Ishikawa (cell line): Measurements from ENCODE around the gene AFDN.

ENCODE experiments used
- CEBPB ChIP-seq: IDR thresholded peaks from 2 replicates; pipeline ENCODE4 v1.6.1; 2012
- CREB1 ChIP-seq: IDR thresholded peaks from 2 replicates; pipeline ENCODE4 v1.6.1; 2012; ENCODE audit warnings: low read depth
- EGR1 ChIP-seq: IDR thresholded peaks from 2 replicates; pipeline ENCODE4 v1.6.1; 2012
- EP300 ChIP-seq: IDR thresholded peaks from 2 replicates; pipeline ENCODE4 v1.6.1; 2012; ENCODE audit warnings: borderline replicate concordance
- FOXM1 ChIP-seq: IDR thresholded peaks from 2 replicates; pipeline ENCODE4 v1.6.1; 2012; ENCODE audit warnings: low read depth, borderline replicate concordance
- MAX ChIP-seq: IDR thresholded peaks from 2 replicates; pipeline ENCODE4 v1.6.1; 2012
- NFIC ChIP-seq: IDR thresholded peaks from 2 replicates; pipeline ENCODE4 v1.6.1; 2012
- RAD21 ChIP-seq: IDR thresholded peaks from 2 replicates; pipeline ENCODE4 v1.6.1; 2012; ENCODE audit warnings: low read depth
- REST ChIP-seq: IDR thresholded peaks from 2 replicates; pipeline ENCODE4 v1.6.1; 2012; ENCODE audit warnings: low read depth, mild to moderate bottlenecking
- TAF1 ChIP-seq: IDR thresholded peaks from 2 replicates; pipeline ENCODE4 v1.6.1; 2012; ENCODE audit warnings: low read depth, mild to moderate bottlenecking
- TCF12 ChIP-seq: IDR thresholded peaks from 2 replicates; pipeline ENCODE4 v1.6.1; 2012; ENCODE audit warnings: low read depth
- TEAD4 ChIP-seq: IDR thresholded peaks from 2 replicates; pipeline ENCODE4 v1.6.1; 2012
- USF1 ChIP-seq: IDR thresholded peaks from 2 replicates; pipeline ENCODE4 v1.6.1; 2012
- YY1 ChIP-seq: IDR thresholded peaks from 2 replicates; pipeline ENCODE4 v1.6.1; 2012; ENCODE audit warnings: low read depth
- ZBTB7A ChIP-seq: IDR thresholded peaks from 2 replicates; pipeline ENCODE4 v1.6.1; 2012; ENCODE audit warnings: low read depth

Gene AFDN

GRCh38 chr6:167998215-167998614 is 171.5 kb downstream of the AFDN start:
- TF ChIP-seq FOXM1 (no peak), ZBTB7A (no peak), TEAD4 (no peak), EGR1 (no peak)

- no peak for TF ChIP-seq TAF1
- no peak for TF ChIP-seq RAD21
- no peak for TF ChIP-seq CEBPB
- TF ChIP-seq TCF12, result no peak
- no peak for TF ChIP-seq FOXM1
- TF ChIP-seq EP300, result no peak
- TF ChIP-seq NFIC, result no peak
- no peak for TF ChIP-seq EGR1
Measured at GRCh38 chr6:168000198-168001028, 173.7 kb downstream of the AFDN start.

GRCh38 chr6:168001029-168001332 is 174.3 kb downstream of the AFDN start:
- TF ChIP-seq TCF12, result no peak
- no peak for TF ChIP-seq CREB1
- no peak for TF ChIP-seq EGR1
- TF ChIP-seq YY1, result no peak
- no peak for TF ChIP-seq ZBTB7A

GRCh38 chr6:168002804-168003203 is 176.1 kb downstream of the AFDN start:
- no peak for TF ChIP-seq FOXM1
- TF ChIP-seq REST, result no peak
- TF ChIP-seq RAD21, result no peak
- TF ChIP-seq EGR1, result no peak
- TF ChIP-seq NFIC, result no peak
- TF ChIP-seq ZBTB7A, result no peak
- TF ChIP-seq EP300, result no peak

GRCh38 chr6:168004023-168004422 is 177.3 kb downstream of the AFDN start:
- TF ChIP-seq REST, result no peak
- TF ChIP-seq EGR1, result no peak
- TF ChIP-seq CREB1, result no peak
- no peak for TF ChIP-seq MAX
- TF ChIP-seq TCF12, result no peak
- no peak for TF ChIP-seq CEBPB
- no peak for TF ChIP-seq NFIC
- no peak for TF ChIP-seq TEAD4
- no peak for TF ChIP-seq YY1
- no peak for TF ChIP-seq EP300
- no peak for TF ChIP-seq USF1
- TF ChIP-seq TAF1, result no peak
- TF ChIP-seq FOXM1, result no peak
- no peak for TF ChIP-seq ZBTB7A
- TF ChIP-seq RAD21, result no peak

GRCh38 chr6:168004945-168005344 is 178.2 kb downstream of the AFDN start:
- TF ChIP-seq USF1, result no peak
- TF ChIP-seq TAF1, result no peak
- no peak for TF ChIP-seq CEBPB
- no peak for TF ChIP-seq CREB1
- TF ChIP-seq TEAD4, result no peak
- TF ChIP-seq REST, result no peak
- no peak for TF ChIP-seq ZBTB7A
- TF ChIP-seq MAX, result no peak
- TF ChIP-seq FOXM1, result no peak
- no peak for TF ChIP-seq TCF12
- no peak for TF ChIP-seq NFIC
- TF ChIP-seq YY1, result no peak
